Ectodermal cell (in vitro differentiated cells): ENCODE data around the gene SGCD.

Experiments
- H3K27ac ChIP-seq: 2 replicates; pipeline ENCODE4 v1.7.0; 2013; ENCODE audit warnings: mild to moderate bottlenecking, low read depth, low read length; ENCODE audit not compliant: insufficient read depth, poor library complexity, severe bottlenecking
- H3K27me3 ChIP-seq: 2 replicates; pipeline ENCODE4 v1.7.0; 2013; ENCODE audit warnings: mild to moderate bottlenecking, low read length; ENCODE audit not compliant: insufficient read depth, control insufficient read depth, poor library complexity, severe bottlenecking
- H3K36me3 ChIP-seq: one replicate; pipeline ENCODE4 v1.7.0; 2013; ENCODE audit warnings: low read length; ENCODE audit not compliant: control insufficient read depth, insufficient read depth
- H3K4me1 ChIP-seq: one replicate; pipeline ENCODE4 v1.7.0; 2013; ENCODE audit warnings: low read length; ENCODE audit not compliant: control insufficient read depth, insufficient read depth
- H3K4me3 ChIP-seq: 2 replicates; pipeline ENCODE4 v1.7.0; 2013; ENCODE audit warnings: low read depth, low read length, control low read depth; ENCODE audit not compliant: insufficient read depth
- H3K9me3 ChIP-seq: 2 replicates; pipeline ENCODE4 v1.7.0; 2013; ENCODE audit warnings: mild to moderate bottlenecking, low read length, moderate library complexity; ENCODE audit not compliant: control insufficient read depth
- WGBS, 2 experiments: methylation state at CpG; one replicate each; pipeline ENCODE4 v1.1.7; 2013; ENCODE audit warnings: missing lambda C conversion rate in 2 of 2; 5-methylcytosine and 5-hydroxymethylcytosine counted together

SGCD gene

DNA sequence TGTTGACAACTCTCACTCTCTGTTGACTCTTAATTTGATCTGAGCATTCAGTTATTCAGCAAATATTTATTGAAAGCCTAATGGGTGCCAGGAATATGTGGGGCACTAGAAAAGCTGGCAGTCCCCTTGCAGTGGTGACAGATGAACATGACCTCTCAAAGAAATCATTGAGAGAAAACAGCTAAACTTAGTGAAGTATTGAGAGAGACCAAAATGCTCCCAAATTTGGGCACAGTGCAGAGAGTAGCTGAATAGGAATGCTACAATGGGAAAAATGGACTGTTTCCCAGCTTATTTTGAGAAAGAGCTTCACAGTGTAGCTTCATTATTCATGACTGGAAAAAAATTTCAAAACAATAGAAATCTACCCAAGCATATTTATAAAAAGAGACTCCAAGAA is 257.9 kb downstream of the SGCD start:
- Histone ChIP-seq H3K4me3 (no peak overlapping the region), H3K27ac (no peak overlapping the region), H3K9me3 (no peaks in the 10 kb centered on the region), H3K4me1 (no peaks in the 10 kb centered on the region), H3K27me3 (no peaks in the 10 kb centered on the region), H3K36me3 (no peaks in the 10 kb centered on the region)

GRCh38 chr5:156585999-156586398 is 259.0 kb downstream of the SGCD start:
- Histone ChIP-seq H3K27ac (no peak overlapping the region), H3K27me3 (no peaks in the 10 kb centered on the region), H3K4me1 (no peaks in the 10 kb centered on the region), H3K36me3 (no peaks in the 10 kb centered on the region), H3K4me3 (no peak overlapping the region), H3K9me3 (no peaks in the 10 kb centered on the region)
- WGBS, 2 experiments: 92 to 97% methylated on average over 3 to 4 of the region's 4 CpGs

- no peak overlapping the region for H3K27ac ChIP-seq
- H3K4me3 ChIP-seq: no peak overlapping the region
- WGBS, 2 experiments: 85 to 100% methylated on average over 1 to 2 of the region's 2 CpGs
- H3K36me3 ChIP-seq: no peaks in the 10 kb centered on the region
- H3K9me3 ChIP-seq: no peaks in the 10 kb centered on the region
- H3K4me1 ChIP-seq: no peaks in the 10 kb centered on the region
- no peaks in the 10 kb centered on the region for H3K27me3 ChIP-seq
These were observed 260.0 kb downstream of the SGCD start for GRCh38 chr5:156587012-156587411.

GRCh38 chr5:156588306-156588705 is 261.3 kb downstream of the SGCD start:
- no peak overlapping the region for H3K27ac ChIP-seq
- H3K9me3 ChIP-seq: no peaks in the 10 kb centered on the region
- no peaks in the 10 kb centered on the region for H3K27me3 ChIP-seq
- H3K4me1 ChIP-seq: no peaks in the 10 kb centered on the region
- no peak overlapping the region for H3K4me3 ChIP-seq
- H3K36me3 ChIP-seq: no peaks in the 10 kb centered on the region
- 91 to 92% methylated on average over 2 of the region's 2 CpGs for WGBS, 2 experiments

DNA sequence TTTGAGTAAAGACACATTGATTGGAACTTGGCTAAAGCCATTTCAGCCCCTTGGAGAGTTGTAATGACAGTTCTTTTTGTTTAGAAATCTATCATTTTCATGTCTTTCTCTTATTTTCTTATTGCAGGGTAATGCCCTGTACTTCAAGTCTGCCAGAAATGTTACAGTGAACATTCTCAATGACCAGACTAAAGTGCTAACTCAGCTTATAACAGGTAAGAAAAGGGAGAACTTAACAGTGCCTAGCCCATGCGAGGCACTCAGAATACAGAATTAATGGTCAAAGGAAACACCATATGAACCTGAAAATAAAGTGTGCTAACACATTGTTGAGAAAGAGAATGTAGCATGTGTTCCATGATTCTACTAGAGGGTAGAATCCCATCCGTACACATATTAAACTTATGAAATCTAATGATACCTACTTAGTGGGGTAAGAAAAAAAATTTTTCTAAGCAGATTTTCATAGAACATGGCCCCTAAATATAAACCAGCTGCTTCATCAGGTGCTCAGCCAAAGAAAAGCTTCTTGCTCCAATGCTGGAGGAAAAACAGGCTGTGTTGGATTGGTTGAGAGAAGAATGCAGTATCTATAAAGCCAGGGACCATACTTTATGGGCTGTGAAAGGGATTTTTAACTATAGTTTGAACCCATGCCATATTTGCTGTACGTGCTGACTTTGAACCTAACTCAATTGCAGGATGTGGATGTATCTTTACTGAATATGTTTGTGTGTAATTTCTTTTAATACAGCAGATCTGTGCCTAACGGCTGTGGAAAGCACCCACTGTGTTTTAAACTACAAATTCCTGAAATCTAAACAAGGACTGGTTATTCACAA is 262.4 kb downstream of the SGCD start:
- Histone ChIP-seq H3K9me3 (no peaks in the 10 kb centered on the region), H3K27ac (no peak overlapping the region), H3K4me1 (no peaks in the 10 kb centered on the region), H3K36me3 (no peaks in the 10 kb centered on the region), H3K4me3 (no peak overlapping the region), H3K27me3 (no peaks in the 10 kb centered on the region)
- WGBS, 2 experiments: 91 to 98% methylated on average over 3 of the region's 4 CpGs

DNA sequence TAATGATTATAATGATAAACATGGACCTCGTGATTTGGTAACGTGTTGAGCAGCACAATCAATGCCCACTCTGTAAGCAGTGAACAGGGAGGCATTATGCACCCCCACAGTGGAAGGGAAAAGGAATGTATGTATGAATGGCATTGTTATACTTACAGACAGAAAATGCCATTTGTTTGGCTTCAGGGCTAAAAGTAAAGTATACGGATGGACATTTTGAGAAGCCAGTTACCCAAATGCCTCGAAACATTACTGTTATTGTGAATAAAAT is 262.9 kb downstream of the SGCD start:
- no peaks in the 10 kb centered on the region for H3K4me1 ChIP-seq
- no peaks in the 10 kb centered on the region for H3K9me3 ChIP-seq
- 73% methylated on average over 4 of the region's 4 CpGs for WGBS, 2 experiments
- H3K27me3 ChIP-seq: no peaks in the 10 kb centered on the region
- no peak overlapping the region for H3K4me3 ChIP-seq
- no peaks in the 10 kb centered on the region for H3K36me3 ChIP-seq
- H3K27ac ChIP-seq: no peak overlapping the region

DNA sequence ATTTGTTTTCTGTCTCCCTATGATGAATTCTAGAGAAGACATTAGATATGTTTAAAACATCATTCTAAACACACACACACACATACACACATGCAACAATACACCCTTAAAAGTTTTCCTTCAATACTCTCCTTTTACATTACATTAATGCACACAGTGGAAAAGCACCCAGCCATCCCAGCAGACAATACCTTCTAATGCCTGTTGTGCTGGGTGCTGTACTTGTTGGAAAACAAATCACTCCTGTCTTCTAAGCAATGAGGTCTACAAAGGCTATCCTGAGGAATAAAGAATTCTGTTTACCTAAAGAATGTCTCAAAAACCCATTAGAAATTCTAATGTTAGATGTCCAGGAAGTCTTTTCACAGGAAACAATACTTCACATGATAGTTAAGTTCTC is 264.0 kb downstream of the SGCD start:
- Histone ChIP-seq H3K36me3 (no peaks in the 10 kb centered on the region), H3K27ac (no peak overlapping the region), H3K9me3 (no peaks in the 10 kb centered on the region), H3K4me3 (no peak overlapping the region), H3K4me1 (no peaks in the 10 kb centered on the region), H3K27me3 (no peaks in the 10 kb centered on the region)

DNA sequence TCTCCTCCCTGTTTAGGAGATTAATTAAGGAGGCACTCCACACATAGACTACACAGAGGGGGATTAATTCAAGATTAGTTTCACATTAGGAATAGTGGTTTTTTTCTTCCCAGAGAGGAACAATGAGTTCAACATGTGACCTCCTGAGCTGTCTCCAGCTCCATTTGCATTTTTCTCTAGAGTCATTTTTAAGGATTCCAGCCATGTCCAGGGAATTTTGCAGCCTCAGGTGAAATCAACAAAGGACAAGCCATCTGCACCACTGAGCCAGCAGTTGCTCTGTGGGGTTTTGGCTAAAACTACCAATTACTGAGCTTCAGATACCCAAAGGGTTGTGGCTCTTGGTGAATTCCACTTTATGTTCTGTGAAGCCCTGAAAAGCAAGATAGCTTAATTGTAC is 264.7 kb downstream of the SGCD start:
- no peak overlapping the region for H3K4me3 ChIP-seq
- no peaks in the 10 kb centered on the region for H3K4me1 ChIP-seq
- no peak overlapping the region for H3K27ac ChIP-seq
- no peaks in the 10 kb centered on the region for H3K27me3 ChIP-seq
- no peaks in the 10 kb centered on the region for H3K9me3 ChIP-seq
- H3K36me3 ChIP-seq: no peaks in the 10 kb centered on the region

- 92 to 100% methylated on average over 1 of the region's 1 CpG for WGBS, 2 experiments
- Histone ChIP-seq H3K9me3 (no peaks in the 10 kb centered on the region), H3K36me3 (no peaks in the 10 kb centered on the region)
These were observed 266.6 kb downstream of the SGCD start for GRCh38 chr5:156593546-156593945.

DNA sequence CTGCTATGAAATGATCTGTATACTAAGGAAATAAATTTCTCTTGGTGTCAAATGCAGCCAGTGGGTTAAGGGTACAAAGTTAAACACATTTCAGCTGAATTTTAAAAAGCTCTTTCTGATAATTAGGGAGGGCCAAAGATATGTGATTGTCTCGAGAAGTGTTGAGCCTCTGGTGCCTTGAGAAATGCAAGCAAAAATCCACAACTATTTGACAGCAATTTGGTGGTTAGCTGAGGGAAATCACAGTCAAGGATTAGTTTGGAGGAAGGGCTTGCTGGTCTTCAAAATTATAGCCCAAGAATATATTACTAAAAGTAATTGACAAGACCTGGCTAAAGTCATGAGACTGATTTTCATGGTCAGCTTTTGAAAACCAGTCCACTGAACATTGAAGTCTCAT is 267.4 kb downstream of the SGCD start:
- Histone ChIP-seq H3K36me3 (no peaks in the 10 kb centered on the region), H3K27ac (no peak overlapping the region), H3K27me3 (no peaks in the 10 kb centered on the region), H3K9me3 (no peaks in the 10 kb centered on the region), H3K4me1 (no peaks in the 10 kb centered on the region), H3K4me3 (no peak overlapping the region)
- WGBS, 2 experiments: 88 to 94% methylated on average over 1 of the region's 1 CpG

More at GRCh38 chr5:156593546-156593945, 266.6 kb downstream of the SGCD start:
- Histone ChIP-seq H3K27me3 (no peaks in the 10 kb centered on the region), H3K4me1 (no peaks in the 10 kb centered on the region), H3K4me3 (no peak overlapping the region), H3K27ac (no peak overlapping the region)
